M059J (cell line): ENCODE results near the gene CAP1. TPM values are rescaled to one million over a fixed set of nuclear protein-coding genes. Genes with fewer than 3 reads are reported as not detected.

Experiments used
- DNase-seq: peaks from one replicate; pipeline ENCODE4 v3.0.0-alpha.2; 2012; ENCODE audit warnings: low read depth
- total RNA-seq: library from RNA; depleted of rRNA; stranded (reverse); fragments of >200 nt; shearing (Covaris generic); gene quantifications from 2 replicates; pipeline ENCODE4 v1.2.3, GENCODE V29; 2014

The CAP1 gene
- total RNA-seq, 1 experiment from 2014 or later = 481 TPM

GRCh38 chr1:40058453-40059337, 18.2 kb downstream of the CAP1 start:
- DNase-seq = no peak

GRCh38 chr1:40059338-40059959, 18.9 kb downstream of the CAP1 start:
- DNase-seq = peak; percentile 60

GRCh38 chr1:40059960-40060750, 19.6 kb downstream of the CAP1 start:
- no peak for DNase-seq

GRCh38 chr1:40064797-40065499, 24.4 kb downstream of the CAP1 start:
- DNase-seq = no peak

GRCh38 chr1:40067023-40067422, 26.5 kb downstream of the CAP1 start:
- no peak for DNase-seq

- no peak for DNase-seq
Observed at GRCh38 chr1:40067851-40068250, 27.3 kb downstream of the CAP1 start.

- no peak for DNase-seq
Observed at GRCh38 chr1:40072142-40072541, 31.6 kb downstream of the CAP1 start.

GRCh38 chr1:40073062-40073461, 32.5 kb downstream of the CAP1 start:
- DNase-seq = no peak

- no peak for DNase-seq
Observed at GRCh38 chr1:40075266-40075665, 34.7 kb downstream of the CAP1 start.

- DNase-seq = peak; percentile 16
Observed at GRCh38 chr1:40076895-40077312, 36.4 kb downstream of the CAP1 start.

GRCh38 chr1:40078512-40079333, 38.2 kb downstream of the CAP1 start:
- DNase-seq = peak; percentile 76

GRCh38 chr1:40079774-40080400, 39.4 kb downstream of the CAP1 start:
- DNase-seq = no peak

- no peak for DNase-seq
Observed at GRCh38 chr1:40081871-40082270, 41.3 kb downstream of the CAP1 start.

- DNase-seq = peak; percentile 61
Observed at GRCh38 chr1:40084750-40085149, 44.2 kb downstream of the CAP1 start.

- no peak for DNase-seq
Observed at GRCh38 chr1:40090652-40091355, 50.3 kb downstream of the CAP1 start.

GRCh38 chr1:40092241-40092640, 51.7 kb downstream of the CAP1 start:
- DNase-seq = no peak

- DNase-seq = no peak
Observed at GRCh38 chr1:40092706-40093639, 52.4 kb downstream of the CAP1 start.

GRCh38 chr1:40094466-40095110, 54.1 kb downstream of the CAP1 start:
- DNase-seq = peak; percentile 56
